Forelimb muscle (tissue), 1 donor: ENCODE results near the gene MAN2A2. TPM values are rescaled to one million over a fixed set of nuclear protein-coding genes. Genes with fewer than 3 reads are reported as not detected.
"Not testable (repeated sequence)": the region's sequence is repeated elsewhere in the genome, so short reads cannot be mapped to it uniquely, and the experiment has no call there.

ENCODE experiments used
- DNase-seq: peaks from one replicate; pipeline ENCODE4 v3.0.0-alpha.2; 2013; ENCODE audit warnings: low read depth
- polyA plus RNA-seq: library from polyadenylated mRNA; unstranded; fragments of 120-200 nt; gene quantifications from one replicate; pipeline ENCODE4 v1.2.1, GENCODE V29; 2013; ENCODE audit not compliant: insufficient read length

Gene MAN2A2
- polyA plus RNA-seq, 1 donor, result 34.7 TPM

DNA sequence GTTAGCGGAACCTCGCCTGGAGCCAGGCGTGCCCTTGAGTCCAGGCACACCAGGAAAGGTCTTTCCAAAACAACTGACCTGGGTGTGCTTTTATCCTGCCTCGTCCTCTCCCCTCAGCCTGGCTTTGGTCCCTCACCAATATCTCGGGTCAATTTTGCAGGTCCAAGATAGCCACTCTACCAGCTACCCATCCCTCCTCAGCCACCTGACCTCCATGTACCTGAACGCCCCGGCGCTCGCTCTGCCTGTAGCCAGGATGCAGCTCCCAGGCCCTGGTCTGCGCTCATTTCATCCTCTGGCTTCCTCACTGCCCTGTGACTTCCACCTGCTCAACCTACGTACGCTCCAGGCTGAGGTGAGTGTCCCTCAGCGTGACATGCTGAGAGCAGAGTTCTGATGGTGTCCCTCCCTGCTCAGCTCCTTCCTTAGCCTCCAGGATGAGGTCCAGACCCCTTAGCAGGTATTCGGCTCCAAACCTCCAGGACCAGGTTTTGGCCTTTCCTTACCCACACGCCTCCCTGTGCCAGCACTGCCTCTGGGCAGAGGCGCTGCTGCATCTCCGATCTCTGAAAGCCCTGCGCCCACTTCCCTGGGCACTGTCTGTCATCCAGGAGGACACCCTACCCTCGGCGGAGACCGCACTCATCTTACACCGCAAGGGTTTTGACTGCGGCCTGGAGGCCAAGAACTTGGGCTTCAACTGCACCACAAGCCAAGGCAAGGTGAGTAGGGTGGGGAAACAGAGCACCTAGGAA lies 15.1 kb downstream of the MAN2A2 start:
- no peak for DNase-seq

DNA sequence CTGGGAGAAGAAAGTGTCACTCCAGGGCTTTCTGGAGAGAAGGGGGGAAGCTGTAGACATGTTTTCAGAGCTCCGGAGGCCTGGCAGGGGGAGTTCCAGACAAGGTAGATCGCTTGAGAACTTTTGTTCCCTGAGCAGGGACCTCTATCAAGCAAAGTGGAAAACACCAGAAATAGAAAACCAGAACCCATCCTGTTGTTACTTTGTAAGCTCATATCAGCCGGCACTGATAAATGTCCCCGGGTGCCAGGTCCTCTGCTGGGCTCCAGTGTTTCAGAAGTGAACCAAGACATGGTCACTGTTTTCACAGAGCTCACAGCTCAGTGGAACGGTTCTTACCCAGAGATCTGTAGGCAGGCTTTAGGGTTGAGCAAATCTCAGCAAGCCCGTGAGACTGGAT lies 15.7 kb downstream of the MAN2A2 start:
- no peak for DNase-seq

DNA sequence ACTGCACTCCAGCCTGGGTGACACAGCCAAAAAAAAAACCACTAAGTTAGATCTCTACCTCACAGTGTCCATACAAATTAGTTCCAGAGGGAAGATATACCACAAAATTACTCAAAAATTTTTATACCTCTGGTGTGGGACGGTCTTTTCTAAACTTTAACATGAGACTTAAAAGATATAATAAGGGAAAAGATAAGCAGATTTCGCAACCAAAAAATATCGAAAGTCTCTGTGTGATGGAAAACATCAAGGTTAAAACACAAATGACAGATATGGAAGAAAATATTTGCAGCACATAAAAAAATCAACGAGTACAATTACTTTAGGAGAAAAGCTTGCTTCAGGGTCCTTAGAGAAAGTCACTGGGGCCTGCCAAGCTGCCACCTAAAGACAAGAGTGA lies 18.8 kb downstream of the MAN2A2 start:
- DNase-seq, result no peak

DNA sequence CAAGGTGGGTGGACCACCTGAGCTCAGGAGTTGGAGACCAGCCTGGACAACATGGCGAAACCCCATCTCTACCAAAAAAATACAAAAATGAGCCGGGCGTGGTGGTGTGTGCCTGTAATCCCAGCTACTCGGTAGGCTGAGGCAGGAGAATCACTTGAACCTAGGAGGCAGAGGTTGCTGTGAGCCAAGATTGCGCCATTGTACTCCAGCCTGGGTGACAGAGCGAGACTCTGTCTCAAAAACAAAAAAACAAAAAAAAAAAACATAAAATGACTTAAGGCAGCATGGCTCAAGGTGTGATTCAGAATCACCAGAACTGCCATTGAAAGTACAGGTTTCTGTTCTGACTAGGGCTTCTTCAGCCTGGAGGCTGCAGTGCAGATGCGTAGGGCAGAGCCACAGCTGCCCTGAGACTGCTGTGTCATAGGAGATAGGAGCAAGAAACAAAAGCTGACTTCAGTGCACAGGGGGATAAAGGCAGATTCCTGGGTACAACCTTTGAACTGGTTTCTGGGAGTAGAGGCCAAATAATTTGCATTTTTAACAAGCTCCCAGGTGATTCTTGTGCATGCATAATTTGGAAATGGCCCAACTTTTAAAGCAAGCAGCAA lies 19.7 kb downstream of the MAN2A2 start:
- DNase-seq, result not testable (repeated sequence)

DNA sequence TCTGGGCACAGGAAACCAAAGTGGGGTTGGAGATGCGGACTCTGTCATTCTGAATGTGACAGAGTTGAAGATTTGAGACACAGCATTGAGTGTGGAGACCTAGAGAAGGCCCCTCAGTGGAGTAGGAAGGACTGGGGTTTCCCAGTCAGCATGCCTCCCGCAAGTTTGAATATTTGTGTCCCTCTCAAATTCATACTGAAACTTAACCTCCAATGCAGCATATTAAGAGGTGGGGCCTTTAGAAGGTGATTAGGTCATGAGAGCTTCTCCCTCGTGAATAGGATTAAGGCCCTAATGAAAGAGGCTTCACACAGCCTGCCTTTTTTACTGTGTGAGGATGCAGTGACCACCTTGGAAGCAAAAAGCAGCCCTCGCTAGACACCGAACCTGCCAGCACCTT lies 21.3 kb downstream of the MAN2A2 start:
- DNase-seq, result no peak

DNA sequence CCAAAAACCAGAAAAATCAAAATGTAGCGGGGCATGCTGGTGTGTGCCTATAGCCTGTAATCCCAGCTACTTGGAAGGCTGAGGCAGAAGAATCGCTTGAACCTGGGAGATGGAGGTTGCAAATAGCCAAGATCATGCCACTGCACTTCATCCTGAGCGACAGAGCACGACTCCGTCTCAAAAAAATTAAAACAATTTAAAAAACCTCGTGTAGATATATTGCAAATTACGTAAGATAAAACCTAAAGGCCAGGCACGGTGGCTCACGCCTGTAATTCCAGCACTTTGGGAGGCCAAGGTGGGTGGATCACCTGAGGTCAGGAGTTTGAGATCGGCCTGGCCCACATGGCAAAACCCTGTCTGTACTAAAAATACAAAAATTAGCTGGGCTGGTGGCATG lies 23.7 kb downstream of the MAN2A2 start:
- not testable (repeated sequence) for DNase-seq

DNA sequence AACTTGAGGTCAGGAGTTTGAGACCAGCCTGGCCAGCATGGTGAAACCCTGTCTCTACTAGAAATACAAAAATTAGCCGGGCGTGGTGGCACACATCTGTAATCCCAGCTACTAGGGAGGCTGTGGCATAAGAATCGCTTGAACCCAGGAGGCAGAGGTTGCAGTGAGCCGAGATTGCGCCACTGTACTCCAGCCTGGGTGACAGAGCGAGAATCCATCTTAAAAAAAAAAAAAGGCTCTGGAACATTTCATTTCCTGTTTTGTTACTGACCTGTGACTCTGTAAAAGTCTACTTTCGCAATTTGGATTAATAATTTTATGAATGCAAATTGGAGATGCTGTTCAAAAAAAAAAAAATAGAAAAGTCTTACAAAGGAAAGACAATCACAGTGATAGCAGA lies 25.0 kb downstream of the MAN2A2 start:
- not testable (repeated sequence) for DNase-seq

DNA sequence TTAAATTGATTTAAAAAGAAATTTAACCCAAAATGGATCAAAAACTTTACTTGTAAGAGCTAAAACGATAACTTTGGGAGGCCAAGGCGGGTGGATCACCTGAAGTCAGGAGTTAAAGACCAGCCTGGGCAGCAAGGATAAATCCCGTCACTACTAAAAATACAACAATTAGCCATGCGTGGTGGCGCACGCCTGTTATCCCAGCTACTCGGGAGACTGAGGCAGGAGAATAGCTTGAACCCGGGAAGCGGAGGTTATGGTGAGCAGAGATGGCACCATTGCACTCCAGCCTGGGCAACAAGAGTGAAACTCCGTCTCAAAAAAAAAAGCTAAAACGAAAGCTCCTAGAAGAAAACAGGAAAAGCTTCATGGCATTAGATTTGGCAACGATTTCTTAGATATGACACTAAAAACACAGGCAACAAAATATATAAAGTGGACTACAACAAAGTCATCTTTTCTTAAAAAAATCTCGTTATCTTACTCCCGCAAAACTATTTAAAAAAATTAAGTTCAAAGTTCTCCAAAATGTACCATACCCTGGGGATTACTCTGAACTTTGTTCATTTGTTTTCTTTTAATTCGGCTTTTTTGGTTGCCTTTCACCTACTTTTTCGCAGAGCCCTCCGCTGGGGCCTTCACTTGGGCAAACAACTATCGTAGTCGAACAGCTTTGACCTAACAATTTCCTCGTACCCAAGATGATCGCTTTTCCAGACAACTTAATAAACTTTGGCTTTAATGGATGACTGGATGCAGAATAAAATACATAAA lies 26.3 kb downstream of the MAN2A2 start:
- no peak for DNase-seq

DNA sequence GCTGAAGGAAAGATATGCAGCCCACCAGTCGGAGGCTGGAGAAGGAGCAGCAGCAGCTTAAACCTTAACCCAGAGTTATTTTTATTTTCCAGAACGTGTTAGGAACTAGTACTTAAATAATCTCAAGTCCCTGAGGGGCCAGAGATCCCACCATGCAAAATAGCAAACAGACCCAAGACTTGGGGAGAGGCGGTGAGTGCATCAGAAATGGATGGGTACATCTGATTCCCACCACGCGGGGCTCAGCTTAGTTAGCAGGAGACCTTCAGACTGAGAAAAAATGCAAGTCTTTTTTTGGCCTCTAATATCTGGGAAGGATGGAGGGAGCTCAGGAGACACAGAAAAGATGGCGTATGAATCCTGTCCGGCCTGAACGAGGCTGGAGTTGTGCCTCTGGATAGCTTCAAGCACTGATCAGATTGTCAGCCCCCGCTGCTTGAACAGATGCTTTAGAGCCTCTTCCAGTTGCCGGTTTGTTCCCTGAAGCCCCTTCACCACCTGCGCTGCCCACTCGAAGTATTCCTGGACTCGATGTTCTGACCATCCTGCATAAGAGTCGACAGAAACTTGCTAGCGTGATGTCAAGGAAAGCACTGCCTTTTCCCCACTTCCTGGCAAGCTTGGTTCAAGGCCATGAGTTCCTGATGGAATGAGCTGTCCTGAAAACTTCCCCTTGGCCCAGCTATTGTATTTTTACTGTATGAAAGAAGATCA lies 27.9 kb downstream of the MAN2A2 start:
- no peak for DNase-seq

DNA sequence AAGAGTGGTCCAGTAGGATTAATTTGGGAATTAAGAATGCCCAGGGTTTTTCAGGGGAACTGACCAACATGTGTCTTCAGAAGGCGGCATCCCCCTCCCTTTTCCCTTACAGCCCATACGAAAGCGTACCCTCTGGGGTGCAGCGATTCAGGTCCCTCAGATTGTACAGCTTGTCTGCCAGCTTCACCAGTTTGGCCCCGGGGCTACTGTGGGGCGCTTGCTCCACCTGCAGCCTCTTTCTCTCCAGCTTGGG lies 28.4 kb downstream of the MAN2A2 start:
- no peak for DNase-seq

DNA sequence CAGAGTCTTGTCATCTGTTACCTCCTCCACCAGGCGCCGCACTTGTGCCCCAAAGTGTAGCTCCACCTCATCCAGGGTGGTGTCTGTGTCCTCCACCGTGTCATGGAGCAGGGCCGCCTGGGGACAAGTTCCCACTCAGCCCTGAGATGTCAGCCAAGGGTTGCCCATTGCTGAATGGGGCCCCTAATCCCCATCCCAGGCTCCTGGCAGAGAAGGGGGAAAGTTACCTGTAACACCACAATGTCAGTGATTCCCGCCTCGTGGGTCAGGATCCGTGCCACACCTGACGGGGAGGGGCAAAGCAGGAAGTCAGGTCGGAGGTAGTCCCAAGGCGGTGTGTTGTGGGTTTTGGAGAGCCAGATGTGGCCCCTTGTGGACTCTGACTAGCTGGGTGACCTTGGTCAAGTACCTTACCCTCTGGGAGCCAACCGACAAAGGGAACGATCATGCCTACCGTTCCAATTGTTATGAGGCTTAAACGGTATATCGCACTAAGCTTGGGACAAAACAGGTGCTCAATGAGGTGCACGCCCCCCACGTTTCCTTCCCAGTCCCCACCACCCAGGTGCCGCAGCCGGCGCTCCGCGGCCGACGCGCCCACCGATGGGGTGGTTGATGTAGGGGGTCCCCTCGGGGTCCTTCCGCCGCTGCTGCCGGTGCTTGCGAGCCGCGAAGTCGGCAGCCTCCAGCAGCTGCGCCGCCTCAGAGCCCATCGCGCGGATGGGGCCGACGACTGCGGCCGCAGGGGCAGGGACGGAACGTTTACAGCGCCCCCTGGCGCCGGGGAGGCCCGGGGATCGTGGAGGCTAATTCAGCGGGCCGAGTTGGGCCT lies 28.9 kb downstream of the MAN2A2 start, which contains the start of gene HDDC3:
Gene HDDC3 (minus strand): TSS at position 722 of the 832 bp plus-strand sequence. CDS start 9 bp downstream, at position 713.
- peak; percentile 55 for DNase-seq

DNA sequence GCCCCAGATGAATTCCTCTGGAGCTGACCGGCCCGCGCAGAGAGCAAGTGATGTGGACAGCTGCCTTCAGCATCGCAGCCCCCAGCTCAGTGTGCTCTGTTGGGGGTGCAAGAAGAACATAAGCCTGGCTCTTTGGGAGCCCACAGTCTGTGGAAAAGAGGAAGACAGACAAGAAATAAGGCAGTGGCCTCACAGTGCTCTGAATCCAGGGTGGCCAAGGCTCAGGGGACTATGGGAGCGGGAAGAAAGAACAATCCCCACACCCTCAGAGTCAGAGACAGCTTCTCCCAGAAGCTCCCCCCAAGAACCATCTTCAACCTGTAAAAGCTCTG lies 29.5 kb downstream of the MAN2A2 start:
- no peak for DNase-seq

DNA sequence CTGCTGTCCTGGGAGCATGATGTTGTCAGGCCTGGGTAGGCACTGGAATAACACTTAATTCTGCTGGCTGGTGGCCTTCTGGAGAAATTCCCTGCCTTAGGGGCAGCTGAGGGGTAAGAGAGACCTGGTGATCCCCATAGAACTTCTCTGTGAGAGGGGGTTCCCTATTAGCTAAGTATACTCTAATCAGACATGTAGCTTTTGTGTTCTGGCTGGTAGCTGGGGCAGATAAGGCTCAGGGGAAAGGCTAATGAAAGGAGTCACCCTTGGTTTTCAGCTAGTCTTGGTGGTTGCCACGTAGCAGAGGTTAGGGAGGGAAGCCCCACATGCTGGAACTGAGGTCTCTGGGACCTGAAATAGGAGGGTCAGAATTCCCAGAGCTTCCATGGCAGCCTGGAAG lies 30.2 kb downstream of the MAN2A2 start:
- no peak for DNase-seq

DNA sequence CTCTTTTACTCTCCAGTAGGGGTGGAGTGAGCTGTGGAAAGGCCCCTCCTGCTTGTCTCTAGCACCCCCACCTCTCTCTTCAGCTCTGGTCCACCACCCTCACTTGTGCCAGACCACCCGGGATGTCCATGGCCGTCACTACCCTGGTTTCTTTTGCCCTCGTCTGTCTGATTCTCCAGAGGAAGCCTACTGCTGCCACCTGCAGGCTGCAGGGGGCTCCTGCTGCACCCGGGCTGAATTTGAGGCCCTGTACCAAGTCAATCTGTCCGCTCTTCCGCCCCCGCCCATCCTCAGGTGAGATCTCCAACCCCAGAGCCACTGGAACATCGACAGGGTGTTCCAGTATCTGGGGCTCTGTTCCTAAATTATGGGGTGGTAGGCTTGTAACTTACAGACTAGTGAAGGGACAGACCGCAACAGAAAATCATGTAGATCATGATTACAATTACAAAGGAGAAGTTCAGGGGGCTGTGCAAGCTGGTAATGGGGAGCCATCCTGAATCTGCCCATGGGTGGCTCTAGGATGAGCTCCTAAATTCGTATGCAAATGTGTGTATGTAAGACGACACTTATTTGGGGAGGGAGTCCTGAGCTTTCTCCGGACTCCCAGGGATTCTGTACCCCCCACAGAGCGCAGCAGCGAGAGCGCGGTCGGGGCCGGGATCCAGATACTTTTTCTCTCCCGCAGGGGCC lies 31.3 kb downstream of the MAN2A2 start:
- DNase-seq, result no peak

DNA sequence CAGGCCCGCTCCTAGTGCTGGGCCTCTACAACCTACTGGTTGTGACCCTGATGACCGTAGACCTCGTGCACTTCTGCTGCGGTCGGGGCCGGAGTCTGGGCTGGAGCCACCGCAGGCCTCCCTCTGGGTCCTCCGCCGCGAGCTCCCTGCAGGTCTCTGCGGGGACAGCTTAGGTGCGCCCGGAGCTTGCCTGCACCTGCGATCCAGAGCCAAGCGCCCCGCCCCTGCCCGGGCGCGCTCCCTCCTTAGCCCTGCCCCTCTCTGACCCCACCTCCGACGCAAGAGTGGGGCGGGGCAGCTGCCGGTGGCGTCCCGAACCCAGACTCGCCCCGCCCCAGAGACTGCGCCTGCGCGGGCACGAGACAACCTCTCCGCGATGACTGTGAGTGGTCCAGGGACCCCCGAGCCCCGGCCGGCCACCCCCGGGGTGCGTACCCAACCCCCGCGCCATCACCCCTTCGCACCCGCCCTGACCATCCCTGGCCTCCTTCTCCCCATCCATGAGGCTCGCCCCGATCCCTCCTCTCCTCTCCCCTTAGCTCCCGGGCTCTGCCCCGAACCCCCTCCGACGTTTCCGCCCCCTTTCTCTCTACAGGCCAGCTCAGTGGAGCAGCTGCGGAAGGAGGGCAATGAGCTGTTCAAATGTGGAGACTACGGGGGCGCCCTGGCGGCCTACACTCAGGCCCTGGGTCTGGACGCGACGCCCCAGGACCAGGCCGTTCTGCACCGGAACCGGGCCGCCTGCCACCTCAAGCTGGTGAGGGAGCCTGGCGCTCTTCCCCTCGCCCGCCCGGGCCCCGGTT lies 32.0 kb downstream of the MAN2A2 start, which contains the start of gene UNC45A:
Gene UNC45A (plus strand): TSS at position 337 of the 803 bp plus-strand sequence. CDS start 40 bp downstream, at position 377.
- no peak for DNase-seq

DNA sequence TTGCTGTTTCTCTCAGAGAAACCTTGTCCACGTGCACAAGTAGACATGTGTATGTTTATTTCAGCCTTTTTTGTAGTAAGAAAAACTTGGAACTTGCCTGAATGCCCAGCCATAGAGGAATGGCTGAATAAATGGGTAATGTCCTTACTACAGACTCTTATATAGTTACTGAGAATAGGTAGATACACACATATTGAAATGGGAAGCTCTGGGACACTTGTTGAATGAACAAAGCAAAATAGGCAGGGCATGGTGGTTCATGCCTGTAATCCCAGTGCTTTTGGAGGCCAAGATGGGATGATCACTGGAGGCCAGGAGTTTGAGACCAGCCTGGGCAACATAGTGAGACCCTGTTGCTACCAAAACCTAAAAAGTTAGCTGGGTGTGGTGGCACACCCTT lies 33.7 kb downstream of the MAN2A2 start:
- no peak for DNase-seq

DNA sequence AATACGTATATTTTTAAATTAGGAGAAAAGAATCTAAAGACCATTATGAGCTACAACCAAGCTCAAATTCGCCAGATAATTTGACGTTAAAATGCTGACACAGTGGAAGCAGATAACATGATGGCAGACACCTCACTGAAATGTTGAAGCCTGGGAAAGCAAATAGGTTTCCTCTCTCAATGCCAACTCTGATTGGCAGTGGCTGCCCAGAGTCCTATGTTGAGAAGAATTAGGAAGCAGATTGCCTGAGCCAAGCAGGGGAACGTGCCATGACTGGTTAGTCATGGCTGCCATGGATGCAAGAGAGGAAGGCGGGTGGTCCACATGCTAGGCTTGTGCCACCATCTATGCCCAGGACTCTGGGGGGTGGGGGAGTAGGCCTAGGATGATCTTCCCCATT lies 35.2 kb downstream of the MAN2A2 start:
- no peak for DNase-seq

DNA sequence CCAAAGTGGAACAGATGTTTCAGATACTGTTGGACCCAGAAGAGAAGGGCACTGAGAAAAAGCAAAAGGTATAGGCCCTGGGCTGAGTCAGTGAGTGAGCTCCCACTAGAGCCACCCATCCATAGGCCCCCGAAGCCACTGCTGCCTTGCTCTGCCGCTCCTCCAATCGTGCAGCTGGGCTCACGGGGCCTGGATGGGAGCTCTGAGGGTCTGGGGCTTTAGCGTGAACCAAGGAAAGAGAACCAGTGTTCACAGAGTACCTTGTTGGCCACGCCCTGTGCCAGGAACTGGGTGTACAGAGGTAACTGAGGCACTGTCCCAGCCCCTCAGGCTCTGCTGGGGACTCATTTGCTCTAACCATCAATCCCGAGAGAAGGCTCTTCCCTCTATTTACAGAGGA lies 36.7 kb downstream of the MAN2A2 start:
- no peak for DNase-seq

DNA sequence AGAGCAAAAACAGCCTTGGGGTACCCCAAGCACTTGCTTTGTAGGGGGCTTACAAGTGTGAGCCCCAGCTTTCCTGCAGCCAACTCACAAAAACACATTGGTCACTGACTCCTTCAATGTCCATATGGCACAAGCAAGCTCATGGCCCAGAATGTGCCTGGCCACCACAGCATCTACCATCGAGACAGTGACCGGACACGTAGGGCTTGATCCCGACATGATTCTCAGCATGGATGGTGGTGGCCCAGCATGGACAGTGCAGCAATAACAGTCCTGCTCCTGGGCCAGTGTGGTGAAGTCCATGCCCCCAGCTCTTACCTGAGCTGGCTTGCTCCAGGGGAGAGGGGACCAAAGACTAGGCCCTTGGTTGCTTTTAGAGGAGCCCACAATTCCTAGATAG lies 37.9 kb downstream of the MAN2A2 start:
- no peak for DNase-seq
